Upper lobe of right lung (tissue), 1 donor: ENCODE results near the gene SWT1. TPM values are rescaled to one million over a fixed set of nuclear protein-coding genes. Genes with fewer than 3 reads are reported as not detected.

Experiments
- ATAC-seq: fragments of 200-7000 bp; cut with Tn5 transposase; one replicate; pipeline ENCODE4 v1.9.1; 2020; ENCODE audit warnings: mild to moderate bottlenecking, moderate library complexity
- DNase-seq: peaks from one replicate; pipeline ENCODE4 v3.0.0-alpha.2; 2020
- H3K27ac ChIP-seq: fragments of 200-600 bp; one replicate; pipeline ENCODE4 v1.8.0; 2022
- H3K27me3 ChIP-seq: fragments of 200-600 bp; one replicate; pipeline ENCODE4 v1.8.0; 2022; ENCODE audit warnings: mild to moderate bottlenecking
- H3K36me3 ChIP-seq: fragments of 200-600 bp; one replicate; pipeline ENCODE4 v1.8.0; 2022
- H3K4me1 ChIP-seq: fragments of 200-600 bp; one replicate; pipeline ENCODE4 v1.8.0; 2022
- H3K4me3 ChIP-seq: fragments of 200-600 bp; one replicate; pipeline ENCODE4 v1.8.0; 2022; ENCODE audit warnings: mild to moderate bottlenecking
- H3K9me3 ChIP-seq: fragments of 200-600 bp; one replicate; pipeline ENCODE4 v1.8.0; 2022
- intact Hi-C: fragments of 100-400 bp; cut with DNase I; formaldehyde crosslinking; loops from one replicate; pipeline ENCODE4 v1.11.0; 2022
- total RNA-seq: library from RNA; stranded (reverse); fragmentation: NEBNext Ultra II Directional; extraction: Animal tissue kit (Norgen Biotek cat#: 25700); gene quantifications from one replicate; pipeline ENCODE4 v1.2.1, GENCODE V29; 2021
- TF ChIP-seq, protein P1 (sequence below): fragments of 200-600 bp; IDR thresholded peaks from one replicate; pipeline ENCODE4 v1.8.0; 2022; ENCODE audit warnings: antibody characterized with exemption
- donor health status: DM: no; HTN: yes; CAD: no; lungs with severe emphysema.

SWT1 gene
- total RNA-seq, 1 donor from 2014 or later: 7.2 TPM

GRCh38 chr1:185267701-185268100 is 110.7 kb downstream of the SWT1 start:
- Histone ChIP-seq H3K9me3 (no peaks in the 10 kb centered on the region), H3K36me3 (no peaks in the 10 kb centered on the region), H3K4me3 (no peak overlapping the region), H3K4me1 (no peaks in the 10 kb centered on the region), H3K27me3 (no peaks in the 10 kb centered on the region), H3K27ac (no peak overlapping the region)
- TF ChIP-seq, protein P1, sequence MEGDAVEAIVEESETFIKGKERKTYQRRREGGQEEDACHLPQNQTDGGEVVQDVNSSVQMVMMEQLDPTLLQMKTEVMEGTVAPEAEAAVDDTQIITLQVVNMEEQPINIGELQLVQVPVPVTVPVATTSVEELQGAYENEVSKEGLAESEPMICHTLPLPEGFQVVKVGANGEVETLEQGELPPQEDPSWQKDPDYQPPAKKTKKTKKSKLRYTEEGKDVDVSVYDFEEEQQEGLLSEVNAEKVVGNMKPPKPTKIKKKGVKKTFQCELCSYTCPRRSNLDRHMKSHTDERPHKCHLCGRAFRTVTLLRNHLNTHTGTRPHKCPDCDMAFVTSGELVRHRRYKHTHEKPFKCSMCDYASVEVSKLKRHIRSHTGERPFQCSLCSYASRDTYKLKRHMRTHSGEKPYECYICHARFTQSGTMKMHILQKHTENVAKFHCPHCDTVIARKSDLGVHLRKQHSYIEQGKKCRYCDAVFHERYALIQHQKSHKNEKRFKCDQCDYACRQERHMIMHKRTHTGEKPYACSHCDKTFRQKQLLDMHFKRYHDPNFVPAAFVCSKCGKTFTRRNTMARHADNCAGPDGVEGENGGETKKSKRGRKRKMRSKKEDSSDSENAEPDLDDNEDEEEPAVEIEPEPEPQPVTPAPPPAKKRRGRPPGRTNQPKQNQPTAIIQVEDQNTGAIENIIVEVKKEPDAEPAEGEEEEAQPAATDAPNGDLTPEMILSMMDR: no peak
- ATAC-seq (no peak), DNase-seq (no peak)
- intact Hi-C loops: no loop called here

DNA sequence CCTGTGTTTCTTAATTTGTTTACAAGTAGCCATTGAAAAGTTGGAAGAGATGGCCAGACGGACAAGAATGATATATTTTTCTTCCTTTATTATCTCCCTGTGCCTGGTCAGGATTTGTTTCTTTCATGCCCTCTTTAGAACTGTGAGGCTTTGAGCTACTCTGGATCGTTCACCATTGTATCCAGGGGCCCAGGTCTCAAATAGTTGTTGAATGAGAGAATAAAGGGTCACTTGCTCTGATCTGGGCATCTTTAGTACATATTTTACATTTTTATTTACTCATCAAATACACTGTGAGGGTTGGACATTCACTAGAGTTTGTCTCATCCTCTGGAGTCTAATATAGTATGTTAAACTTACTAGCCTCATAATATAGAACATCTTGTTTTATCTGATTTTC is 111.4 kb downstream of the SWT1 start:
- Histone ChIP-seq H3K4me1 (no peaks in the 10 kb centered on the region), H3K9me3 (no peaks in the 10 kb centered on the region), H3K27ac (no peak overlapping the region), H3K4me3 (no peak overlapping the region), H3K36me3 (no peaks in the 10 kb centered on the region), H3K27me3 (no peaks in the 10 kb centered on the region)
- TF ChIP-seq, protein P1: no peak
- intact Hi-C loops: no loop called here
- DNase-seq (no peak), ATAC-seq (no peak)

GRCh38 chr1:185271921-185272320 is 115.0 kb downstream of the SWT1 start:
- Histone ChIP-seq H3K27me3 (no peaks in the 10 kb centered on the region), H3K4me3 (no peak overlapping the region), H3K4me1 (no peaks in the 10 kb centered on the region), H3K27ac (no peak overlapping the region), H3K36me3 (no peaks in the 10 kb centered on the region), H3K9me3 (no peaks in the 10 kb centered on the region)
- DNase-seq: no peak
- intact Hi-C loops: no loop called here
- ATAC-seq: no peak
- TF ChIP-seq, protein P1: no peak

DNA sequence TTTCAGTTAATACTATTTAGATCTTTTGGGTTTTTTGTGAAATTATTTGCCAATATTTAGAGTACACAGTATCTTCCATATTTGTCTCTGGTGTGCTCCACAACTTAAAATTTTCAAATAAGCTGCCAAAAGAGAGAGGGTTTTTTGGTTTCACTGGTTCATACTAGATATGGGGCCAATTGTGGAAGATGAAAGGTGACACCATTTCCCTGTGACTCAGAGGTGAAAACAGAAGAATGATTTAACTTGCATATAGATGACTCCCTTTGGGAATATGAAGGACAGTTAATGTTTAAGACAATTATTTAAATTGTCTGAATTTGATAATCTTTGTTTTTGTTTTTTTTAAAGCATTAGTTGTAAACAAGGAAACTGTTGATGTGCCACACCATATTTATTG is 122.6 kb downstream of the SWT1 start:
- intact Hi-C loops: no loop called here
- TF ChIP-seq, protein P1: no peak
- no peaks in the 10 kb centered on the region for H3K36me3 ChIP-seq
- no peaks in the 10 kb centered on the region for H3K9me3 ChIP-seq
- no peaks in the 10 kb centered on the region for H3K27me3 ChIP-seq
- DNase-seq (no peak), ATAC-seq (no peak)
- no peak overlapping the region for H3K4me3 ChIP-seq
- H3K27ac ChIP-seq: no peak overlapping the region
- H3K4me1 ChIP-seq: no peaks in the 10 kb centered on the region

GRCh38 chr1:185280589-185280988 is 123.6 kb downstream of the SWT1 start:
- no peaks in the 10 kb centered on the region for H3K27me3 ChIP-seq
- intact Hi-C loops: no loop called here
- ATAC-seq (no peak), DNase-seq (no peak)
- H3K27ac ChIP-seq: no peak overlapping the region
- TF ChIP-seq, protein P1: no peak
- H3K4me3 ChIP-seq: no peak overlapping the region
- no peaks in the 10 kb centered on the region for H3K9me3 ChIP-seq
- no peaks in the 10 kb centered on the region for H3K36me3 ChIP-seq
- H3K4me1 ChIP-seq: no peaks in the 10 kb centered on the region

DNA sequence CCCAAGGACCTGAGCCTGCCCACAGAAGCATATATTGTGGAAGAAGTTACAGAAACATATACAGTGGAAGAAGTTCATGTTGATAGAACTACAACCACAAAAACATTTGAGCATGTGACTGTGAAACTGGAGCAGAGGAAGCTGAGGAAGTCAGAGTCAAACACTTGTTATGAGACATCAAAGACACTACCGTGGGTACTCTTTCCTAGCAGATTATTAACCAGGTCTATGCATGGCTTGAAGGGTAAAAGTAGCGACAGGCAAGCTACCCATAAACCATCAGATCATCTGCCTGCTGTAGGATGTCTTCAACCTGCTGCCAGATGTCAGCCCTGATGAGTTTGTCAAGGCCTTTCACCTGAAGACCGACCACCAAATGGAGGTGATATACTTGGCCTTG is 124.3 kb downstream of the SWT1 start:
- no peak overlapping the region for H3K4me3 ChIP-seq
- TF ChIP-seq, protein P1: no peak
- H3K27ac ChIP-seq: no peak overlapping the region
- H3K27me3 ChIP-seq: no peaks in the 10 kb centered on the region
- no peaks in the 10 kb centered on the region for H3K36me3 ChIP-seq
- no peaks in the 10 kb centered on the region for H3K4me1 ChIP-seq
- no peaks in the 10 kb centered on the region for H3K9me3 ChIP-seq
- DNase-seq: no peak
- intact Hi-C loops: no loop called here
- ATAC-seq: no peak
